IPS DF 19.7 (cell line): ENCODE data around the gene LETM1.

Experiments
- DNase-seq: peaks from one replicate; pipeline ENCODE4 v3.0.0-alpha.2; 2013; ENCODE audit warnings: low read depth, low spot score

The LETM1 gene

DNA sequence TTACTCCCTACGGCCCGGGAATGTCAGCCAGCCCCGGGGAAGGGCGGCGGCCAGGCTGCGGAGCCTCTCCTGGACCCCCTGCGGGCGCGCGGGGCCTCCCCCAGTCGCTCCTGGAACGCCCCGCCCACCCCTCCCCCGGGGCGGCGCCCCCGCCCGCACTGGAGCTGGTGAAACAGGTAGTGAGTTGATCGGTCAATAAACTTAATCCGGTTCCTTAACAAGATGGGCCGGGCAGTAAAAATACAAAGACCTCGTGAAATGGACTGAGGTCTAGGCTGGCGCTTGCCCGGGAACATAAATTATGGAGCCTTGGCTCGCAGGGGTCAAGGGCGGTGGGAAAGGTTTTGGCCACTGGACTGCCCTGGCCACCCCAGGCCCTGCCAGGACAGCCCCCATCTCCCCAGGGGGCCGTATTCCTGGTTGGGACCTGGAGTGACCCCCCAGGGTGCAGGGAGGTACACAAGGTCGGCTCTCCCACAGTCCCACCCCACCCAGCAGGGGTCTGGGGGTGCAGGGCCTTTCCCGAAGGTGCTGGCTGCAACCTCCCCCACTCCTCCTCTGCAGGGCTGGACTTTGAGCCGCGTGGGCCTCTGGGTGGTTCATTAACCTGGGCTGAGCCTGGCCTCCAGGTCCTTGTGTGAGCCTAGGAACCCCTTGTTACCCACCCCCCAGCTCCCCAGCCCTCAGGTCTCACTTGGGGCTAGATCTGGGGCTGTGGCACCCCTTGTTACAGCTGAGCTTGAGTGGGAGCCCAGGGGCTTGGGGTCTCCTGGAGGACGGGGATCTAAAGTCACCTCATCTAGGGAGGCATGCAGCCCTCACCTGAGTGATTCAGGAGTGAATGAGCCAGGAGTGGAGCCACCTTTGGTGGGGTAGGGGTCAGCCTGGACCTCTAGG is 60.4 kb downstream of the LETM1 start:
- no peak for DNase-seq

DNA sequence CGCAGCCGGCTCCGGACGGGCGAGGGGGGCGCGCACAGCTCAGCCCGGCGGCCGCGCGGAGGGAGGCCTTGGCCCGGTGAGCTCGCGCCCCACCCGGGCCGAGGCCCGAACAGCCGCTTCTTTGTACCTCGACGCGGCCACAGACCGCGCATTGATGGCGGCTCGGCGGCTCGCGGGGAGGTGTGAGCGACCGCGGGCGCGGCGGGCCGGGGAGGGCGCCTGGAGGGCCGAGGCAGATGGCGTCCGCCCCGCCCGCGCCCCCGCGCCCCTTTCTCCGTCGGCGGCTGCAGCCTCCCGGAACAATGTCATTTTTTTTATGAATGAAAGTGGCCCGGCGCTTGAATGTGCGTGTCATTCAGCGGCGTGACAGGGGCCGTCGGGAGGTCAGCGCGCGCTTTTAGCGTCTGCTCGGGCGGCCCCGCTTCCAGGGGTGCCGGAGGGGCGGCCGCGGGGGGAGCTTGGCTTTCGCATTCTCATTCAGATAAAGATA is 61.1 kb downstream of the LETM1 start:
- DNase-seq = no peak

DNA sequence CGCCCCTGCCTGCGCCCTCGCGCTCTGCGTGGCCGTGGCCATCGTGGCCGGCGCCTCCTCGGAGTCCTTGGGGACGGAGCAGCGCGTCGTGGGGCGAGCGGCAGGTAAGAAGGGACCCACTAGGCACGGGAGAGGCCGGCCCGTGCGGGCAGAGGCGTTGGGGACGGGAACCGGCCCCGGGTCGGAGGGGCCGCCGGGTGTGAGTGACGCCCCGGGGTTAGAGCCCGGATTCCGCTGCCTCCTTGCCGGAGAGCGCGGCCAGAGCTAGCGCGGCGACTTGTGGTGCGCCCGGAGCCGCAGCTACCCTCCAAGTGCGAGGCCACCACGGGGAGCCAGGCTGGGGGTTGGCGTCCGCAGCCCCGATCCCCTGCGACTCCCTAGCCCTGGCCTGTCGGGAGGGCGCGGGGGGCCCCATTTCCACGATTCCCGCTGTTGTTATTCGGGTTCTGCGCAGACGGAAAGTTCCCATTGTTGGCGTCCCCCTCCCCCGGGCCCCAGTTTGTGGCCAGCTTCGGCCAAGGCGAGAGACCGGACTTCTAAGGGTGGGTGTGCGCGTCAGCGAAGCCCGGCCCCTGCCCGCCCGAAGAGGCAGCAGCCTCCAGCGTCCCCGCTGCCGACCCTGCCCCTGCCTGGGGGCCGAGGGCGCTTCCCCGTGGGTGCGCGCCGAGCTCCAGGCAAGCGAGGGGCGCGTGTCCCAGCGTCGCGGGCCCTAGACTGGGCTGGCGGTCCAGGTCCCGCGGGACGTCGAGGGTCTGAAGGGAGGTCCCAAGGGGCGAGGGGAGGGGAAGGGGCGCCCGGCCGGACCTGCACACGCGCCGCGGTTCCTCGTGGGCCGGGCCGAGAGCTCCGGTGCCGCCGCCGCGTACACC is 61.8 kb downstream of the LETM1 start:
- DNase-seq = no peak

DNA sequence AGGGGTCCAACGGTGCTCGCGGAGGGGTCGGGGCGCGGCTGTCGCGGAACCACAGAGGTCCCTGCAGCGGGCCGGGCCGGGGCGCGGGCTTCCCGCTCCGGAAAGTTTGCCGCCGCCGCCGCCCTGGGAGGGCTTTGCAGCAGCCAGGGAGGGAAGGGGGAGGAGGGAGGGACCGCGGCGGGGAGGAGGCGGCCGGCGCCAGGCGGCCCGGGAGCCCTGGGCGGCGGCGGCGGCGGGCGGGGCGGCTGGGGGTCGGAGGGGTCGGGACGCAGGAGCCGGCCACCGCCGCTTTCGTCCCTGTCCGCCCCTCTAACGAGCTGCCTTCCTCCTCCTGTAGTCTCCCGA is 62.5 kb downstream of the LETM1 start:
- no peak for DNase-seq

DNA sequence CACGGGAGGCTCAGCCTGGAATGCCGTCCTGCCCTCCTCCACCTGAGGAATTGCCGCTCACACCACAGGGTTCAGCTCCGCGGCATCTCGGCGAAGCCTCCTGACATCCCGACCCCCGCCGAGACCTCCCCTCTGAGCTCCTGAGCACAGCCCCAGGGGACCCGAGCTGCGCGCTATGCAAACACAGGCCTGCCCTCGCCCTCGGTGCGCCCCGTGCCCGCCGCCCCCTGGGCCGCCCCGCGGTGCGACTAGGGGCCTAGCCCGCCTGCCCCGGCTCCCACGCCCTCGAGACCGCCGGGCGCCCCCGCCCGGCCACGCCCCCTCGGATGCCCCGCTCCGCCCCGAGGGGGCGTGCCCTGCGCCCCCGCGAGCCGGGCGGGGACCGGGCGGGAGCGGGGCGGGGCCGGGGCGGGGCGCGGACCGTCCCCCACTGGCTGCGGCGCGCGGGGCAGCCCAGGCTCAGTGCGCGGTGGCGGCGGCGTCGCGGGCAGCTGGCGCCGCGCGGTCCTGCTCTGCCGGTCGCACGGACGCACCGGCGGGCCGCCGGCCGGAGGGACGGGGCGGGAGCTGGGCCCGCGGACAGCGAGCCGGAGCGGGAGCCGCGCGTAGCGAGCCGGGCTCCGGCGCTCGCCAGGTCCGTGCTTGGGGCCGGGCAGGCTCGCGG is 63.0 kb downstream of the LETM1 start, which contains the start of gene FGFR3:
TSS of gene FGFR3 (plus strand) at position 462 of the 664 bp plus-strand sequence. CDS start 642 bp downstream, outside the sequence.
- no peak for DNase-seq

DNA sequence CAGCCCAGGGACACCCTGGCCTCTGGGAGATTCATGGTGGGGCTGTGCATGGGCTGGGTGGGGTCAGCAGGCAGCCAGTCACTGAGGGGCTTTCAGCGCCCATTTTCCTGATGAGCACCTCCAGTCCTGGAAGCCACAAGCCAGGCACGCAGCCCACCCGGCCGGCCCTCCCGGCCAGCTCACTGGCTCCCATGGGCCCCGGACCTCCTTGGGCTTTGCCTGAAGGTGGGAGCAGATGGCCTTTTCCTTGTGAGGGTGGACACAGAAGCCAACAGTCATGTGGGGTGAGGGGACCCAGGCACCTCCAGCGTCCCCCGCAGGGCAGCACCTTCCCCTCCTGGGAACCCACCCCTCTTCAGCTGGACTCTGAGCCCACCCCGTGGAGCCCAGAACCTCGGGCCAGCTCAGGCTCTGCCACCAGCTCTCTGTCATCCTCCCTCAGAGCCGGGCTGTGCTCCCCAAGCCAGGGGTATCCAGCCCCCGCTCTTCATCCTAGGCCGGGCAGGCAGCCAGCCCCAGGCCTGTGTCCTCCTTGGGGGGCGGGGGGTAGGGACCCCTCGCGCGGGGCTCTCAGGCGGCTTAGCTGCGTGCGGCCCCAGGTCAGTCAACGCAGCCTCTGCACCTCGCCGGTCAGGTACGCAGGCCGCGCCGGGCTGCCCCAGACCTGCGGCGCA is 63.7 kb downstream of the LETM1 start:
- DNase-seq = no peak

DNA sequence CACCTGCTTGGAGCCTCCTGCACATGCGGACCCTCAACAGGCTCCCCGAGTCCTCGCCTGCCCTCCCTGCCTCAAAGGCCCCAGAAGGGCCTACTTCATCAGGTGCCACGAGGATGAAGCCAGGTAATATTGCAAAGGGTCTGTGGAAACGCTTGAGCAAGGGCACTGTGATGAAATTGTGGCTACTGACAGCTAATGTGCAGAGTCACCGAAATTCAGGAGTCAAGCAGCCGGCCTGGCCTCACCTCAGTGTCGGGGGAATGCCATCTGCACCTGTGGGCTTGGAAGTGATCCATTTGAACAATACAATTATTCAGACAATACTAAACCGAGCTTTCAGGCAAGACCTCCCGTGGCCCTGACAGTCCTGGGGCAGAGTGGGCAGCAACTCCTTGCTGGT is 66.0 kb downstream of the LETM1 start:
- DNase-seq = no peak

DNA sequence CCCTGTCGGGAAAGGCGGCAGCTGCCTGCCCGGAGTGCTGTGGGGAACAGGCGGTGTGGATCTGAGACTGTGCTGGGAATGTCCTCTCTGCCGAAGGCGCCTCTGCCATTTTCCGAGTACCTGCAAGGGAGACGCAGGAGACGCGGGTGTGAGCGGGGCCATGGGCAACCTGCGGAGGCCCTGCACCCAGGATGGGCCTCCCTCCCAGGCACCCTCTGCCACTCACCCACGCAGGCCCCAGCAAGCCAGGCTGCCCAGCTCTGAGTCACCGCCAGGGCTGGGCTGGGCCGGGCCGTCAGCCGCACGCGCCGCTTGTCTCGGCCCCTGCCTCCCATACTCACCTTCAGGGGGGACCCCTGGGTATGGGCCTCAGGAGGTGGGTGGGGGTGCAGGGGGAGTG is 66.4 kb downstream of the LETM1 start:
- no peak for DNase-seq

DNA sequence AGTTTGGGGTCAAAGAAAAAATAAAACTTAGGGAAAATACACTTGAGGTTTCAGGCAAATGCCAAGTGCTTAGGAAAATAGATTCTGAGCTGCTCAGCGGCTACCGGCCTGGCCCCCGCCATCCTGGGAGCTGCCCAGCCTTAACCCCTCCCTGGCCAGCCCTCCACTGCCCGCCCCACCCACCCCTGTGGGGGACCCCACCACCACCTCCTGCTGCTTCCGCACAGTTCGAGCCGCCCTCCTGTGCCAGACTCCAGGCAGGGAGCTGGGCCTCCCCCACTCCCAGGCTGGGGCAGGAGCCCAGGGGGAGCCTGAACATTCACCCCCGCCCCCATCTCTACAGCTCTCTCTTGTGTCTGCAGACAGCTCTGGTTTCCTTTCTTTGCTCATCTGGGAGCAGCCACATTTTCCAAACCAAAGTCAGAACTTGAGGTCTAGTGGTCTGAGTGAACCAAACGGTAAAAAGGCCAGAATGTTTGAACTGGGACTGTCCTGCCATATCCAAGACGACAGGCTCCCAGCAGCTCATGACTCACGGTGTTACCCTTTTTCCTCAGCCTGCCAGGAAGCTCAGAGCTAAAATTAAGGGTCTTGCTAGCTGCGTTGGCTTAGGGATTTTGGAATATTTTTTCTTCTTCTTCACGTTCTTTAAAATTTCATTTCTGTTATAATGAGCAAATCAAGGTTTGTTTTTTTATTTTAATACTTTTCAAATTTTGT is 67.5 kb downstream of the LETM1 start:
- no peak for DNase-seq

DNA sequence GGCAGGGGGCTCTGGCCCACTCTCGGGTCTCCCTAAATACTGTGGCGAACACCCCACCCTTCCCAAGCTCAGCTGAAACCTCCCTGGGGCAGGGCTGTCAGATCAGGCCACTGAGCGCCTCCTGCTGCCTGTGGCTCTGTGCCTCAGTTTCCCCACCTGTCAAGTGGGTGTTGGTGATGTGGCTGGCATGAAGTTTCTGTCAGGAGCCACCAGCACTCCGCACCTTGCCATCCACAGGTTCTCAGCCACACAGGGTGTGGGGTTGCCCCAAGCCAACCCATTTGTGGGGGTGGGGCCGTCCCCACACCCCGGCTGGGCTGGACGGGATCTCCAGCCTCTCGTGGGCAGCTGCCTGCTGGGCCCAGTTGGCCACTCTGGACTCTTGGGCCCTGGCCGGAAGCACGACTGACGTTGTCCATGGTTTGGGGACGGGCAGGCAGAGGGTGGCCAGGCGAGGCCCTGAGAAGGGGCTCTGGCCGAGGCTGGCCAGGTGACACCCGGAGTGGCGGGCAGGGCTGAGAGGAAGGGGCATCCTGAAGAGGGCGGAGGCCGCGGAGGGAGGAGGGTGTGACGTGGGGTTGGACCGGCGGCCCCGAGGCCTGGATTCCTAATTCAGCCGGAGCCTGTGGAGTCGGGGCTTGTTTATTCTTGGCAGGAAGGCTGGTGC is 68.4 kb downstream of the LETM1 start:
- DNase-seq = no peak

DNA sequence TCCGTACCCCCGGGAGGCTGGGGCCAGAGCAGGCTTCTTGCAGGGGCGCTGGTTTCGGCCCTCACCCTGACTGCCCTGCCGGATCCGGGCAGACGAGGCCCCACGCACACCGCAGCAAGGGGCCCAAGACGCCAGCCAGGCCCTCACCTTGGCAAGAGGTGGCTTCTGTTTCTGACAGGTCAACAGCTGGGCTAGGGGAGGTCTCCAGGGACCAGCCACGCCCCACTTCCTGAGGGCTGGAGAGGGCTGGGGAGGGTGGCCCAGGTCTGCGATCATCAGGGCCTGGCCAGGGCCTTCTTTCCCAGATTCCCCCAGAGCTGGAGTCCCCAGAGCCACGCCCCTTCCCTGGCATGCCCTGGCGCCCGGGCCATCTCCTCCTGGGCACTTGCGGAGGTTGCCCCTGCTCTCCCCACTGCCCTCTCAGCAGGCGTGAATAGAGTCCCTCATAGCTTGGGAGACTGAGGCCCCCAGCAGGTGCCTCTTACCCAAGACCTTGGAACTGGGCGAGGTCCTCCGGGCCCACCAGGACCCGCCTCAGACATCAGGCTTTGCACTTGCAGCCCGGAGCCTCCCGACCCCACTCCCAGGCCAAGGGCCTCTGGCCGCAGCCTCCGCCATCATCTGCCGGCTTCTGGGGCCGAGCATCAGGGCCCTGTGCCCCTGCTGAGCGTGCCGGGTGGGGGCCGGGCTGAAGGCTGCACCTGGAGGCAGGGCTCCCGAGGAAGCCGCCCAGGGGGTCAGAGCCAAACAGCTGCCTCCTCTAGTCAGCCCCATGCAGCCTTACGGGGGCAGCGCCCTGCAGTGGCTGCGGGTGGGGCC is 69.2 kb downstream of the LETM1 start:
- DNase-seq = no peak

DNA sequence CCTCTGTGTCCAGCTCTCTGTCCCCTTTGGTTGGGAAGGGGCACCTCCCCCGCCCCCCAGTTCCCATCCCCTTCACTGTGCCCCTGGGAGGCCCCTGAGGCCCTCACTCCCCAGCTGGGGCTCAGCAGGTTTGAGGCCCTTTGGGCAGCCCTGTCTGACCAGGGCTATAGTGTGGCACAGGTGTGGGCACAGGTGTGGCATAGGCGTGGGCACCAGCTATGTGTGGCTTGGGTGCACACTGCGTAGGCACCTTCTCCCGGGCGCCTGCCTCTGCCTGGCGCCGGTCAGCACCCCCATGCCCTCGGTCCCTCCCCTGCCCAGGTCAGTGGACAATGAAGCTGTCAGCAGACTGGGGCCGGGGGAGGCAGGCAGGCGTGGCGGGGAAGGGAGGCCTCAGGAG is 70.4 kb downstream of the LETM1 start:
- DNase-seq = no peak

DNA sequence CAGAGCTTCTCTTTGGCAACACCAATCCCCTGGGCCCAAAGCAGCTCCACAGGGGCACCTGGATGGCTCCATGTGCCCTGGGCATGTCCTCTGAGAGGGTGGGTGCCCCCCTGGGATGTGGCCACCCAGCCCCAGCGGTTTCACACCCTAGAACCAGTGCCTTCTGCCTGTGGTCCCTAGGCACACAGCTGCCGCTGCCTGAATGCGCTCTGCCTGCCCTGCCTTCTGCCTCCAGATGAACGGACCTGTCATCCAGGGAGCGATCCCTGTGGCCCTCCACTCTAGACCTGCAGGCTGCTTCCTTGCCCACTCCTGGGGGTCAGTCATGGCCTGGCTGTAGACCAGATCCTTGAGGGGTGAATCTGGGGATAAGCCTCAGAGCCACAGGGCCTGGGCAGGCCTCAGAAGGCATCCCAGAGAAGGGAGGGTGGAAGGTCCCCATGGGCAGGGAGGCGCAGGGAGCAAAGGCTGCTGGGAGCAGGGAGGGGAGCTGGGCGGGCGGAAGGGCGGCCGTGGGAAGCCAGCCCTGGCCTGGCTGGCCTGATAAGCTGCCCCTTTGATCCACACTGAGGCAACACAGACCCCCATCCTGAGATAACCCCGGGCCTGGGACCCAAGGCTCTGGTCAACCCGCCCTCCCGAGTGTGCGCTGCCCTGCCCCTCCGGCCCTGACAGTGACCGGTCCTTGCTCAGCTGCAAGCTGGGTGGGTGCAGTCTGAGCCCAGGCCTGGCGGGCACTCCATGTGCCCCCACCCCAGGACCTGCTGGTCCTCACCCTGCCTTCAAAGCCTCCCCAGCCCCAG is 71.0 kb downstream of the LETM1 start:
- no peak for DNase-seq

DNA sequence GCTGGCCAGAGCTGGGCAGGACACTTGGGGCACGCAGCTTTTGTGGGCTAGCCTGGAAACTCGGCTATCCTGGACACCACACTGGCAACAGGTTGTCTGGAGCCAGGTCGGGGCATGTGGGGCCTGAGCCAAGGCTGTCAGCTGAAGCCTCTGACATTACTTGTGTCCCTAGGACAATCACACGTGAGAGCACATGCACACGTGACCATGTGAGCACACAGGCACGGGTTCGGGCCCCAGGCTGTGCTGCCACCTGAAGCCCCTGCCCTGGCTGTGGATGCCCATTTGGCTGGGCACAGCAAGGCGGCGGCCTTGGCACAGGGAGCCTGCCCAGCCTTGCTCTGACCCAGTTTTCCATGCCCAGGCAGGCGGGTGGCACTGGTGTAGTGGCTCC is 71.6 kb downstream of the LETM1 start:
- DNase-seq = no peak

DNA sequence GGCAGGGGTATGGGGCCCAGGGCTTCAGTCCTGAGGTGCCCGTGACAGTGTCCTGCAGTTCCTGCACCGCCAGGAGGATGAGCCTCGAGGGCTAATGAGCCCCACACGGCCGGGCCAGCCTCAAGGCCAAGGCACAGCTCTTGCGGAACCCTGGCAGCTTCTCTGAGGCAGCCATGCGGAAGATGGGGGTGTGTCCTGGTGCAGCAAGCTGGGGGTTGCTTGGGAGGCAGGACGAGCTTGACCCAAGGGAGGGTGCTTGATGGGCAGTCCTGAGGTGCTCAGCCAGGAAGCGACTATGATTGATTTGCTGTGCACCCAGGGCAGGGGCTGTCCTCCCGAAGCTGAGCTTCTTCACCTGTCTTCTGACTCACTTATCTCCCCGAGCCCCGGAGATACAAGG is 72.0 kb downstream of the LETM1 start:
- DNase-seq = no peak

DNA sequence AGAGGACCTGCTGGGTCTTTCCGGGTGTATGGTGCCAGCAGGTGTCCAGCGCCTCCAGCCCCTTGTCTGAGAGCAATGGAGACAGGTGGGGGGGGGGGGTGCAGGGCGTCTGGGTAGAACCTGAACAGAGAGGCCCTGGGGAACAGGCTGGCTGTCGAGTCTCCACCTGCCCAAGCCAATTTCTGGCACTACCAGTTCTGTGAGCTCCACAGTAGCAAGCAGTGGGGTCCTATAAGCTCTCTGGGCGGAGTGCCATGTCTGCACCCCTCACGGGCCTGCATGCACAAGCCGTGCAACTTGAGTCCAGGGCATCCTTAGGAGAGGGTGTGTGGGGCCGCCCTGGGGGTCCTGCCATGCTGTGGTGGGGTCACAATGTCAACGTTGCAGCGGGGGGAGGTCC is 72.9 kb downstream of the LETM1 start:
- no peak for DNase-seq

DNA sequence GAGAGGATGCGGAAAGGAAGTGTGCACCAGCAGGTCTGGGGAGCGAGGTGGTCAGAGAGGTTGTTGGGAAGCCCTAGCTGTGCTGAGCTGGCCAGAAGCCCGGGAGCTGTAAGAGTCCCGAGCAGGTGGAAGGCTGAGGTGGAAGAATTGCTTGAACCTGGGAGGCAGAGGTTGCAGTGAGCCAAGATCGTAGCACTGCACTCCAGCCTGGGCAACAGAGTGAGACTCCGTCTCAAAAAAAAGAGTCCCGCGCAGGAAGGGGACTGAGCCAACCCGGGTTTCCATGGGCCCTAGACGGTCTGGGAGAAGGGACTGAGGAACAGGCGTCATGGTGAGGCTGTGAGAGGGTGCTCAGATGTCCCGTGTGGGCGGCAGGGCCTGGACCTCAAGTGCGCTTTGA is 75.5 kb downstream of the LETM1 start:
- DNase-seq = no peak

DNA sequence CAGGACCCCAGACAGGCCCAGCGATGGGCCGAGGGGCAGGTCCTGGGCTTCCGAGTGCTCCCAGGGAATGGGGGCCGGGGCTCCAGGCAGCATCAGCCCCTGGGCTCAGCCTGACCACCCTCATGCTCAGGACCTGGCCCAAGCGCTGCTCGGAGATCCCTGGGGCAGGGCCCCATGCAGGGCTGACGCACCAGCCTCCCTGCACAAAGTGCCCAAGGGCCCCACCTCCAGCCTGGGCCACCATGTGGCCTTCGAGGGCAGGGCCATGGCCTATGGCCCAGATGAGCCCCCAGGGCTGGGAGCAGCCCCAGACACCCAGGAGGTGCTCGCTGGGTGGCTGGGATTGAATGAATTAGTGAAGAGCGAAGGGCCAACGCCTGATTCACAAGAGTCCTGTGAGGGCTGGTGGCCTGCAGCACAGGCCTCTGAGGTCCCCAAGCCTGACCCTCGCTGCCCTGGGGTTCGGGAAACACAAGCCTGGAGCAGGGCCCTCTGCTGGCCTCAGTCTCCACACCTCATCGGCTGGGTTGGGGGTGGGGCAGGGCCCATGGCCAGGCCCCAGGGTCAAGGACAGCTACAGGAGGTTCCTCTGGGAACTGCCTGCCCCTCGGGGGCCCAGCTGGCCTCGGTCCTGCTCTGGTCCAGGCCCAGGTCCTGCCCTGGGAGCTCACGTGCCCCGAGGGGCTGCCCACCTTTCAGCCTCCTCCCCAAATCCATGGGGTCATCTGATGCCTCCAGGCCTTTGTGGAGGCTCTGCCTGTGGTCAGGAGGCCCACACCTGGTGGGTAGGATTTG is 76.2 kb downstream of the LETM1 start:
- DNase-seq = no peak
